Esophagus mucosa (tissue), 1 donor: Measurements from ENCODE around the gene CUTA. TPM values are rescaled to one million over a fixed set of nuclear protein-coding genes. Genes with fewer than 3 reads are reported as not detected.

ENCODE experiments used
- ATAC-seq: fragments of 200-7000 bp; cut with Tn5 transposase; one replicate; pipeline ENCODE4 v1.9.1; 2020
- total RNA-seq: library from RNA; stranded (reverse); gene quantifications from one replicate; pipeline ENCODE4 v1.2.4, GENCODE V29; 2023
- donor health status: DM: yes; HTN: yes; CAD: no.

Gene CUTA, protein sequence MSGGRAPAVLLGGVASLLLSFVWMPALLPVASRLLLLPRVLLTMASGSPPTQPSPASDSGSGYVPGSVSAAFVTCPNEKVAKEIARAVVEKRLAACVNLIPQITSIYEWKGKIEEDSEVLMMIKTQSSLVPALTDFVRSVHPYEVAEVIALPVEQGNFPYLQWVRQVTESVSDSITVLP
- 92.4 TPM for total RNA-seq

DNA sequence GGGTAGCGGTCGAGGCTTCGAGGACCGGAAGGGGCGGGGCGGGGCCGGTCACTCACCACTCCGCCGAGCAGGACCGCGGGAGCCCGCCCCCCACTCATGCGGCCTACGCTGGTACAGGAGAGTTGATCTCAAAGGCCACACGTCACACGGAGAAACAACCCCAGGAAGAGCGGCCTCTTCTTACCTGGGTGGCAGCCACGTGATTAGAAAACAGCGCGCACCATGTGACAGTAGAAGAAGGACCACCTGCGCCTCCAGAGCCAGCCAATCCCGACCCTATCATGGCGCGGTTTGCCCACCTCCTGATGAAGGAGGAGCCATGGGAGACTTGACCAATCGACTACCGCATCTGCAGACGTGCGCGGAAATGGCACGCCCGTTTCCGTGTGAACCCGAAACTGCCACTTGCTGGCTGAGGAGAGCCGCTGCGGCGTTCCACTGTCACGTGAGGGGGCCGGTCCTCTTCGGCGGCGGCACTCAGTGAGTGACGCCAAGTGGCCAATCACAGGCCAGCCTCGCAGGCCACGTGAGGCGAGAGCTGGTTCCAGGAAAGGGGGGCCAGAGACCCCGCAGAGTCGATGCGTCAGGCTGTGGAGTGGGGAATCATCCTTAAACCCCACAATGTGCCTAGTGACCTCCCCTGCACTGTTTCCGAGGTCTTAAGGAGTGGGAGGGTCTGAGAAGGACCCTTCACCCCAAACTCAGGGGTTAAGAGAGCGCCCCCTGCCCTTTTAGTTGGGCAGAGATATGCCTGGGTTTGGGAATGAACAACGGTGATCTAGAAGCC lies at the start of gene CUTA:
Gene CUTA, minus strand, starts transcription at position 205 of the 787 bp plus-strand sequence. Its CDS starts 107 bp downstream, at position 98.
- ATAC-seq = peak; percentile 93

DNA sequence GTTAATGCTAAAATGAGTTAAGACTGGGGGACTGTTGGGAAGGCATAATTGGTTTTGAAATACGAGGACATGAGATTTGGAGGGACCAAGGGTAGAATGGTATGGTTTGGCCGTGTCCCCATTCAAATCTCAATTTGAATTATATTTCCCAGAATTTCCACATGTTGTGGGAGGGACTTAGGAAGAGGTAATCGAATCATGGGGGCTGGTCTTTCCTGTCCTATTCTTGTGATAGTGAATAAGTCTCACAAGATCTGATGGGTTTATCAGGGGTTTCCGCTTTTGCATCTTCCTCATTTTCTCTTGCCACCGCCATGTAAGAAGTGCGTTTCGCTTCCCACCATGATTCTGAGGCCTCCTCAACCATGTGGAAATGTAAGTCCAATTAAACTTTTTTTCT lies 49.2 kb upstream of the CUTA start:
- ATAC-seq = no peak

DNA sequence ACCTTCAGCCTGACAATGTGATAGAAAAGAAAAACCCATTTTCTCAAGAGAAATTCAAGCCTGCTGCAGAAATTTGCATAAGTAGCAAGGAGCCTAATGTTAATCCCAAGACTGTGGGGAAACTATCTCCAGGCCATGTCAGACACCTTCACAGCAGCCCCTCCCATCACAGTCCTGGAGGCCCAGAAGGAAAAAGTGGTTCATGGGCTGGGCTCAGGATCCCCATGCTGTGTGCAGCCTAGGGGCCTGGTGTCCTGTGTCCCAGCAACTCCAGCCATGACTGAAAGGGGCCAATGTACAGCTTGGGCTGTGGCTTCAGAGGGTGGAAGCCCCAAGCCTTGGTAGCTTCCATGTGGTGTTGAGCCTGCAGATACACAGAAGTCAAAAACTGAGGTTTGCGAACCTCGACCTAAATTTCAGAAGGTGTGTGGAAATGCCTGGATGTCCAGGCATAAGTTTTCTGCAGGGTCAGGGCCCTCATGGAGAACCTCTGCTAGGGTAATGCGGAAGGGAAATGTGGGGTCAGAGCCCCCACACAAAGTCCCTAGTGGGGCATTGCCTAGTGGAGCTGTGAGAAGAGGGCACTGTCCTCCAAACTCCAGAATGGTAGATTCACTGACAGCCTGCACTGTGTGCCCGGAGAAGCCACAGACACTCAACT lies 48.3 kb upstream of the CUTA start:
- no peak for ATAC-seq

DNA sequence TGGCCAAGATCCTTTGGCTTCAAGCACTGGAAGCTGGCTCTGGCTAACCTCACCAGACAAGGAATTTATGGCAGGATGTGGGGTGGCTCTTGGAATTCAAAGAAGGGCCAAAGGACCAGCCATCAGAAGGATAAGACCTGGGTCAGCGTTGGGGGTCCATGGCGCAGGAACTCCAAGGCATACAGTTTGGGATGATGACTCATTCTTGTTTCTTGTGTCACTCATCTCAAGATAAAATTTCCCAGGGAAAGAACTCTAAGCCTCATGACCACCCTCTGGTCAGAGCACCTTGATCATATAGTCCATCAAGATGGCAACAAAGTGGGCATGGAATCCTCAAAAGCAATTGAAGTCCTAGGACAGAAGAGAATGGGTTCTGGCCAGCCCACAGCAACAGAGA lies 41.3 kb upstream of the CUTA start:
- ATAC-seq = no peak

DNA sequence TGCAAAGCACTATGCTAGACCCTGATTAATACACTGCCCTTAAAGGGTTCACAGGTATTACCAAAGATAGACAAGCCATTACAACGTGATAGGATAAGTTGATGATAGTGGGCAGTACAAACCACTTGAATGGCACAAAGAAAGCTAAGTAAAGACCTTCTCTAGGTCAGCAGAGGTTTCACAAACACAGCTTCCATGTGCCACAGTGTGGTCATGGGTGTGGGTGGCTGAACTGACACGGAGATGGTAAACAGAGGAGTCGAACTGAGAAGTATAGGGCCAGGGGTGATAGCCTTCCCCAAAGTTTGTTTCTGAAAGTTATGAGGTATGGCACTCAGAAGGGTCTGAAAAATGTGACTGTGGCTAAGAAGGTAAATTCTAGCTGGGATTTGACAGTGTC lies 40.8 kb upstream of the CUTA start:
- ATAC-seq = no peak

DNA sequence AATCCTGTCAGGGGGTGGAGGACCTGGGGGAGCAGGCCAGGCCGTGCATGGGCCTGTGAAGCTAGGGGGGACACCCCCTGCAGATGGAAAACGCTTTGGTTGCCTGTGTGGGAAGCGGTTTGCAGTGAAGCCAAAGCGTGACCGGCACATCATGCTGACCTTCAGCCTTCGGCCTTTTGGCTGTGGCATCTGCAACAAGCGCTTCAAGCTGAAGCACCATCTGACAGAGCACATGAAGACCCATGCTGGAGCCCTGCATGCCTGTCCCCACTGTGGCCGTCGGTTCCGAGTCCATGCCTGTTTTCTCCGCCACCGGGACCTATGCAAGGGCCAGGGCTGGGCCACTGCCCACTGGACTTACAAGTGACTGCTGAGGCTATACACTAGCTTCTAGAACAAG lies 38.2 kb upstream of the CUTA start:
- ATAC-seq = no peak

DNA sequence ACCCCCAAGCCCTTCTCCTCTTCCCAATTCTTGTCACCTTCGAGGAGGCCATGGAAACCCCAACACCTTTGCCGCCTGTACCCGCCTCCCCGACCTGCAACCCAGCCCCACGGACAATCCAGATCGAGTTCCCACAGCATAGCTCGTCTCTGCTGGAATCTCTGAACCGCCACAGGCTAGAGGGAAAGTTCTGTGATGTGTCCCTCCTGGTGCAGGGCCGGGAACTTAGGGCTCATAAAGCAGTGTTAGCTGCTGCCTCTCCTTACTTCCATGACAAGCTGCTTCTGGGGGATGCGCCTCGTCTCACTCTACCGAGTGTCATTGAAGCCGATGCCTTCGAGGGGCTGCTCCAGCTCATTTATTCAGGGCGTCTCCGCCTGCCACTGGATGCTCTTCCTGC lies 37.1 kb upstream of the CUTA start:
- ATAC-seq = no peak

DNA sequence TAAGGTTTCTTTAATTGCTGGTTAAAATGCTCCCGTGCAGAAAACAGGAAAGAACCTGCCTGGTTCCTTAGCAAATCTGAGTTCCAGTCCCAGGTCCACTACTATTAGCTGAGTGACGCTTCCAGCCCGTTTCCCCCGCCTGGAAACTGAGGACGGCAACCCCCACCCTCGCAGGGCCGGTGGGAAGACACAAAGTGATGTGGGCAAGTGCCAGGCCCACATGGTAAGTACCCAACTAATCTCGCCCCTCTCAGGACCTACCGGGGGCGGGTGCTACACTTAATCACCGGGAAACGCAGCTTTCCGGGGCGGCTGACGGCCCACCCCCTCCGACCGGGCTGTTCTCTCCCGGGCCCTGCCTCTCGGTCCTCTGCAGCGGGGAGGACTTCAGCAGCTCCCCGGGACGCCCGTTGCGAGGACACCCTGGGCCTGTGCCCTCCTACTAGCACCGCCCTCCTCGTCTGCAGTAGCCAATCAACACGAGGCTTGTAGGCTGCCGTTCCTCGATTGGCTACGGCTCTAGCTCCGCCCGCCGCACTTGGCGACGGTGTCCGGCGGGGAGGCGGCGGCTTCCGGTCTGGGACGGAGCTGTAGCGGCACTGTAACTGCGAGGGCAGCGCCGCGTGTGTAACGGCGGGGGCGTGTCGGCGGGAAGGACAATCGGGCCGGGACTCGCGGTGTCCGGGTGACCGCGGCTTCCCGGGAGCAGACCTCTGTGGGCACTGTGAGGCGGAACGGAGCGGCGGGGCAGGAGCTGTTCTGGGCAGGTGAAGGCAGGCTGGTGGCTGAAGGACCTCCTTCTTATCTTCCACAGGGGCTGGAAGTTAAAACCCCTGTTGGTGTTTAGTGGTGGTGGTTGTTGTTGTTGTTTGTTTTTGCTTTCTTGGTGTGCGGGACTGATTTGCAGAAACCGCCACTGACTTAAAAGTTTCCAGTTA lies 36.4 kb upstream of the CUTA start, which contains the start of gene ZBTB9:
Gene ZBTB9, plus strand, starts transcription at position 568 of the 938 bp plus-strand sequence. CDS start 525 bp downstream, outside the sequence.
- peak; percentile 99 for ATAC-seq

DNA sequence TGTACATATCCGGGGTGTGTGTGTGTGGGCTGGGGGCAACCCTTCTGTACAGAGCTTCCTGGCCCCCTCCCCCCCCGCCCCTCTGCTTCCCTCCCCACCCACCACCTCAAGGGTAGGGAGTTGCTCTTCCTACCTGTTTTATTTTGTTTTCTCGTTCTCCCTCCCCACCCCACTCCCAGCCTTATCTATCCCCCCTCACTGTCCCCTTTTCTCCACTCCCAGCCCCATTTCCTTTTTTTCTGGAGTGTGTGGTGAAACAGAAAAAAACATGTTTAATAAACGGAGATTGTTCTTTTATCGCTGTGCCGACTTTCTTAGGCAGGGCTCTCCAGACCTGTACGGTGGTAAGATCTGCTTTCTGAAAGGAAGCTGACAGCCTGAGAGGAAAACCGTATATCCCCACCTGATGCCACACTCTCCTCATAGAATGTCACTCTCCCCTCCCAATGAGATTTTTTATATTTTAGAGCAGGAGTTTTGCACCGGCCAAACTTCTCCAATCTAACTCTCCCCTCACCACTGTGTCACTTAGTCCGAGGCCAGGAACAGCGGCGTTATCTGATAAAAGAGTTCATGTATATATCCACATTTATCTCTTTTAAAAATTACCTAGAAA lies 35.6 kb upstream of the CUTA start:
- no peak for ATAC-seq

DNA sequence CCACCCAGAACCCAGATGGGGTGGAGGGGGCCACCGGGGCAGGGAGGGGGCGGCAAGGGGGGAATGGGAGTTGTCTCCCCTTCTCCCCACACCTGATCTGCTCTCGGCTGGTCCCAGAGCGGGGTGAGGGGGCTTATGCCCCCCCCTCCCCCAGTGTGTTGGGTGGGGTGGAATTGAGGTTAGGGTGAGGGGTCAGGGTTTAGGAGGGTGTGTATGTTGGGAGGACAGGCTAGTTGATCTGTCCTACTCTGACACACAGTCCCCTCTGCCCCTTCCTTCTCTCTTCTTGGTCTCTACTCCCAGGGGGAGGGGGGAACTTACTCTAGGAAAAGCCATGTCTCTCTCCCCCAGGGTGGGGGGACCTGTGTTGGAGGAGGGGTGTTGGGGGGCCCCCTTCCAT lies 34.6 kb upstream of the CUTA start:
- no peak for ATAC-seq

DNA sequence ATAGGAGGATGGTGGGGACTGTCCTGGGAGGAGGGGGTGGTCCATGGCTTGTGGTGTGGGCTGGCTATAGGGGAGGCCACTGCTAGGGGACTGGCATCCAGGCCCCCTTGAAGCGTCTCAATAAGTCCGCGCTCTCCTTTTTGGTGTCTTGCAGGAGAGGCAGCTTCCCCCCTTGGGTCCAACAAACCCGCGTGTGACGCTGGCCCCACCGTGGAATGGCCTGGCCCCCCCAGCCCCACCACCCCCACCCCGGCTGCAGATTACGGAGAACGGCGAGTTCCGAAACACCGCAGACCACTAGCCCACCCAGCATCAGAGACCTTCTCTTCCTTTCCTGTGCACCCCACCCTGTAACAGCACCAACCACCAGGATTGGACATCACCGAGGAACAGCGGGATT lies 33.7 kb upstream of the CUTA start:
- ATAC-seq = no peak

DNA sequence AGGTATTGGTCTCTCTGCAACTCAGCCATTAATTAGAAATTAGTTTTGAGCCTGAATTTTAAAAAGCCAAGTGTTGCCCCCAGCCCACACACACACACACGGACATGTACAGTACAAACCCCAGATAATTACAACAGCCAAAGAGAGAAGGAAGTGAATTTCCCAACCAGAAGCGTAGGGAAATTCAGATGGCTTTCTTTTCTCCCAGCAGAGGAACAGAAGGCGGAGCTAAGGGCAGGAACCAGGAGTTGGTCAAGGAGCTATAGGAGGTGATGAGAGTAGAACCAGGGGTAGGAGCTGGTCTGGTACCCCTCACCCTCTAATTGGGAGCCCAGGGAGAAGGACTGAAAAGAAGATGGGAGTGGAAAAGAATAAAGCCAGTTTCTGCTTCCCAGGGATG lies 32.5 kb upstream of the CUTA start:
- no peak for ATAC-seq

DNA sequence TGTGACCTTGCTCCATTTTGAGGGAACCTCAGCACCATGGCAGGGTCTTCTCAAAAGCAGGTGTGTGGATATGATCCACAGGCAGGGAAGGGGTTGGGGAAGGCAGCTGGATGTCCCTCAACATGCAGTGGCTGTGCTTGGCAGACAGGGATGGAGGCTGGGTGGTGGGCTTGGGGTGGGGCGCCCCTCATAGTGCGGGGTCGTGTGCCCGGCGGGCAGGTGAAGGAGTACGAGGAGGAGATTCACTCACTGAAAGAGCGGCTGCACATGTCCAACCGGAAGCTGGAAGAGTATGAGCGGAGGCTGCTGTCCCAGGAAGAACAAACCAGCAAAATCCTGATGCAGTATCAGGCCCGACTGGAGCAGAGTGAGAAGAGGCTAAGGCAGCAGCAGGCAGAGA lies 28.4 kb upstream of the CUTA start:
- no peak for ATAC-seq

DNA sequence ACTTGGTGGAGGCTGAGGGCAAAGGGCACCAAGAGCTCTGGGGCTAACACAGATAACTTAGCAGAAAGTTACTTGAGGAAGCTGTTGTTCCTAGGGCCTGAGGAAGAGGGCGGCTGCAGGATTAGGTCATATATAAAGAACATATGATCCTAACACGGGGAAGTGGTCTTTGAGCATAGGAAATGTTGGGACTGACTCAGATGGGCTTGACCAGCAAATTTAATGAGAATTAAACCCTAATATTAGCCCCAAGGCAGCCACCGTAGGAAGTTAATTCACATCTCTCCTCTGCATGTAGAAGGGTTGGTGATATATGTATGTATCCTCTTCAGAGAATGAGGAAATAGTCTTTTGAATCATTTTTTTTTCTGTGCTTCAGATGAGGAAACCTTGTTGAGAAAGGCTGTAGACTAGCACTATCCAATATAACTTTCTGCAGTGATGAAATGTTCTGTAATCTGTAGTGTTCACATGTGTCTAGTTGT lies 27.3 kb upstream of the CUTA start:
- ATAC-seq = no peak

DNA sequence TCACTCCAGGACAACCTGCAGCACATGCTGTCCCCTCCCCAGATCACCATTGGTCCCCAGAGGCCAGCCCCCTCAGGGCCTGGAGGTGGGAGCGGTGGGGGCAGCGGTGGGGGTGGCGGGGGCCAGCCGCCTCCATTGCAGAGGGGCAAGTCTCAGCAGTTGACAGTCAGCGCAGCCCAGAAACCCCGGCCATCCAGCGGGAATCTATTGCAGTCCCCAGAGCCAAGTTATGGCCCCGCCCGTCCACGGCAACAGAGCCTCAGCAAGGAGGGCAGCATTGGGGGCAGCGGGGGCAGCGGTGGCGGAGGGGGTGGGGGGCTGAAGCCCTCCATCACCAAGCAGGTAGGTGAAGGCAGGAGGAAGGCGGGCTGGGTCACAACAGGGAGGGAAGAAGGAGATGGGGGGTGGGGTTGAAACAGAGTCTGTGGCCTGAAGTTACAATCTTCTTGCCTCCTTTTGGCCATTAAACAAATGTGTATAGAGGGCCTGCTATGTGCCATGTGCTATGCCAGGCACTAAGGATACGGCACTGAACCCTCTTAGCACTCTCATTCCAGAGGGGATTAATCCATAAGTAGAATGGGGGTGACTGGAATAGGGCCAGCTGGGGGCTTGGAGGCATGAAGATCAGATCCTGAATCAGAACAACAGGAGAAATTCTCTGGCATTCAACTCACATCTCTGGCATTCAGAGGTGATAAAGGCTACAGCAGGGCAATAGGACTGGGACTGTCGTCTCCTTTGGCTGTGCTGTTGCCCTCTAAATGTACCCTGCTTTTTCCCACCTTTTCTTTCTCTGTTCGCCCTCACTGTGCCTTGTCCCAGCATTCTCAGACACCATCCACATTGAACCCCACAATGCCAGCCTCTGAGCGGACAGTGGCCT lies 26.0 kb upstream of the CUTA start:
- no peak for ATAC-seq

DNA sequence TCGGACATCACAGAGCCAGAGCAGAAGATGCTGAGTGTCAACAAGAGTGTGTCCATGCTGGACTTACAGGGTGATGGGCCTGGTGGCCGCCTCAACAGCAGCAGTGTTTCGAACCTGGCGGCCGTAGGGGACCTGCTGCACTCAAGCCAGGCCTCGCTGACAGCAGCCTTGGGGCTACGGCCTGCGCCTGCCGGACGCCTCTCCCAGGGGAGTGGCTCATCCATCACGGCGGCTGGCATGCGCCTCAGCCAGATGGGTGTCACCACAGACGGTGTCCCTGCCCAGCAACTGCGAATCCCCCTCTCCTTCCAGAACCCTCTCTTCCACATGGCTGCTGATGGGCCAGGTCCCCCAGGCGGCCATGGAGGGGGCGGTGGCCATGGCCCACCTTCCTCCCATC lies 25.1 kb upstream of the CUTA start:
- ATAC-seq = no peak

DNA sequence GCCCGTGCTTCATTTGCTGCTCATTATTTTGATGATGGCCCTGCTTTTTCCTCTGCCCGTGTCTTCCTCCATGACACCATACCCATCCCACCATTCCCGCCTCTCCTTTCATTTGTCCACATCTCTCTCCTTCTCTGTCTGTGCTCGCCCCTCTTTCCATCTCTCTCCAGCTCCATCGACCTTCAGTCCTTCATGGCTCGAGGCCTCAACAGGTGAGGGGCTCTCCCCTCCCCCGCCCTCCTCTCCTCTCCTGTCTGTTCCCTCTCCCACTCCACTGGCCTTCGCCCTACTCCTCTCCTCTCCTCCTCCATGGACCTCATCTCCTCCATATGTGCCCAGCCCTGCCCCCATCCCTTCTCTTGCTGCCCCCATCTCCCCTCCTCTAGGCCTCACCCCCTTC lies 24.4 kb upstream of the CUTA start:
- no peak for ATAC-seq

DNA sequence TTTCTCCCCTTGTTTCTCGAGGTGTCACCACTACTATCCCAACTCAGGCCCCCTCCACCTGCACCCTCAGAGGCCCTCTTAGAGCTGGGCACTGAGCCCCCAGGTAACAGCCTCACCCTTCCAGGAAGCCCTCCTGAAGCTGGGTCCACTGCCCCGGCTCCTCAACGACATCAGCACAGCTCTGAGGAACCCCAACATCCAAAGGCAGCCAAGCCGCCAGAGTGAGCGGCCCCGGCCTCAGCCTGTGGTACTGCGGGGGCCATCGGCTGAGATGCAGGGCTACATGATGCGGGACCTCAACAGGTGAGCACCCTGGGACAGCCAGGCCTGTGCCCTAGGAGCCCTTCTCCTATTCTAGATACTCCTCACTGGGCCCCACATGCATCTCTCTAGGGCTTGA lies 23.6 kb upstream of the CUTA start:
- no peak for ATAC-seq

DNA sequence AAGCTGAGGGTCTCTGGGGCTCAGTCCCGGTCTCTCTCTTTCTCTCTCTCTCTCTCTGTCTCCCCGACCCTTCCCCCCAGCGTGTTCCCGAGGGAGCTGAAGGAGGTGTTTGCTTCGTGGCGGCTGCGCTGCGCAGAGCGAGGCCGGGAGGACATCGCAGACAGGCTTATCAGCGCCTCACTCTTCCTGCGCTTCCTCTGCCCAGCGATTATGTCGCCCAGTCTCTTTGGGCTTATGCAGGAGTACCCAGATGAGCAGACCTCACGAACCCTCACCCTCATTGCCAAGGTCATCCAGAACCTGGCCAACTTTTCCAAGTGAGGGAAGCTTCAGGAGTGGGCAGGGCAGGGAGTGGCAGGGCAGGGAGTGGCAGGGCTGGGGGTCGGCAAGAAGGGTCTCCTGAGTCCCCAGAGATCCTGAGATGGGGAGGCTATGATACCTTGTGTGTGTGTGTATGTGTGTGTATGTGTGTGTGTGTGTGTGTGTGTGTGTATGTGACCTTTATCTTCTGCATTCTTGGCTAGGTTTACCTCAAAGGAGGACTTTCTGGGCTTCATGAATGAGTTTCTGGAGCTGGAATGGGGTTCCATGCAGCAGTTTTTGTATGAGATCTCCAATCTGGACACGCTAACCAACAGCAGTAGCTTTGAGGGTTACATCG lies 22.9 kb upstream of the CUTA start:
- no peak for ATAC-seq

DNA sequence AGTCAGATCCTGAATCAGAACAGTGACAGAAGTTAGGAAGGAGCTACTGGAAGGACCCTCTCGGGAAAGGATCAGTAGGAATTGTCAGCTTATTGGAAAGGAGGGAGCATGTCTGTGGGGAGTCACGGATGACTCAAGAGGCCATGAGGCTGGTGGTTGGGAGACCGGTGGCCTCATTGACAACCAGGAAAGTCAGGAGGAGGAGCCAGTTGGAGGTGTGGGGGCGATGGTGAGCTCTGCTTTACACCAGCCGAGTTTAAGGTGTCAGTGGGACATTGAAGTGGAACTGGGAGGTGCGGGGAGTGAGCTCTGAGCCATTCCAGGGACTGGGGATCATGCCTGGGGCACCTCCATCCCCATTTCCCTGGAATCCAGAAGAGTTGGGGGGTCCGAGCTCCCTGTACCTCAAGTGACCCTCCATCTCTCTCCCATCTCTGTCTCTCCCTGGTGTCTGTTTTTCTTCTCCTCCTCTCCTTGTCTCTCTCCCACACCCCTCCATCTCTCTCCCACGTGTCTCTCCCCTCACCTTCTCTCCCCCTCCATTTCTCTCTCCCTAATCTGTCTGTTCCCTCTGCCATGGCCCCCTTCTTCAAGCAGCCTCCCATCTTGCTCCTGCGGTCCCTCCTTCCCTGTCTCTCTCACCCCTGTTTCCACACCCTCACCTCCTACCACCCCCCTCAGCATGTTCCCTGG lies 22.2 kb upstream of the CUTA start:
- ATAC-seq = no peak
